HG03460 (cell line): ENCODE results near the gene TMEM178B.
"Not testable (repeated sequence)": the region's sequence is repeated elsewhere in the genome, so short reads cannot be mapped to it uniquely, and the experiment has no call there.

Experiments
- ATAC-seq: cut with Tn5 transposase; IDR thresholded peaks from one replicate; pipeline ENCODE4 v1.9.1; 2021; ENCODE audit not compliant: unreplicated experiment

The TMEM178B gene

DNA sequence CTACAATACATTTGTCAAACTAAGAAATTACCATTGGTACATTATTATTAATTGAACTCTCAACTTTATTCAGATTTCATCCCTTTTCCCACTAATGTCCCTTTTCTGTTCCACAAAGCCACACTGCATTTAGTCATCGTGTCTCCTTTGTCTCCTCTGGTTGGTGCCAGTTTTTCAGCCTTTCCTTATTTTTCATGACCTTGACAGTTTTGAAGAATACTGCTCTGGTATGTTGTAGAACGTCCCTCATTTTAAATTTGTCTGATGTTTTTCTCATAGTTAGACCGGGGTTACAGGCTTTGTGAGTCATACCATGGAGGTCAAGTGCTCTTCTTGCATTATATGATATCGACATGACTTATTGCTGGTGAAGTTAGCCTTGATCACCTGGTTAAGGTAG lies 304.0 kb downstream of the TMEM178B start:
- ATAC-seq, result no peak

DNA sequence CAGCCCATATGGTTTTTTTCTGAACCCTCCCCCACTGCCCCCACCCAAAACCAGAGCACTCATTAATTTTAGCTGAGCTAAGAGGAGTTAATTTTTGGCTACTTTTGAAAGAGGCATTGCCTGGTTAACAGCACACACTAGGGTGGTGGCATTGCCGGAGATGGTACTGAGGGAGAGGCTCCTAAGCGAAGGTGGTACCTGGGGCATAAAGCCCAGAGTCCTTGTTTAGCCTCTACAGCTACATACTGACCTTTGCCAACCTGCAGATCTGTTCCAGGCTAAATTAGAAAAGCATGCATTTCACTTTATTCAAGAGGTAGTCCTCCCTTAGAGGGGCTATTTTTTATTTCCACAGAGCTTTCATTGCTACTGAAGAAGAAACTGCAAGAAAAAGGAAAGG lies 304.5 kb downstream of the TMEM178B start:
- ATAC-seq, result no peak

DNA sequence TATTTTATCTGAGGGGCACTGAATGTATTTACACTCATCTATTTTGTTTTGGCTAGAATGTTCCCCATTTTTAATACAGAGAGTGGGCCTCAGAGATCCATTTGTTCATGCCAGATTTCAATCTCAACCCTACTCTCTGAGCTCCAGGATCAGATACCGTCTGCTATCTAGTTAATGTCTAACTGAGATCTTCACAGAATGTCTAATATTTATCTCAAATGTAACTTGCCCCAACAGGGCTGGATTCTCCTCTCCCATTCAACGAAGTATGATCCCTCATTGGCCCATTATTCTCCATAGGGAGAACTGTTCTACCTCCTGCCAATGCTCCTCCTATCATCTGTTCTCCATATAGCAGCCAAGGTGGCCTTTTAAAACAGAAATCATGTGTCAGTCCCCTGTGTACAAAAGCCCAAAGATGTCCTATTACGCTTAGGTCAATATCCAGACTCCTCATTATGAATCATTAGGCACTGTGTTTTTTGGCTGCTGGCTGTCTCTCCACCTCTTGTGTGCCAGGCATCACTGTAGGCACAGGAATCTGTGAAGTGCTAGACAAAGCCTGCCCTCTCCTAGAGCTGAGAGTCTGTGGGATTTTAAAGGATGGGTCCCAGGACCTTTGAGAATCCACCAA lies 308.0 kb downstream of the TMEM178B start:
- ATAC-seq, result no peak

DNA sequence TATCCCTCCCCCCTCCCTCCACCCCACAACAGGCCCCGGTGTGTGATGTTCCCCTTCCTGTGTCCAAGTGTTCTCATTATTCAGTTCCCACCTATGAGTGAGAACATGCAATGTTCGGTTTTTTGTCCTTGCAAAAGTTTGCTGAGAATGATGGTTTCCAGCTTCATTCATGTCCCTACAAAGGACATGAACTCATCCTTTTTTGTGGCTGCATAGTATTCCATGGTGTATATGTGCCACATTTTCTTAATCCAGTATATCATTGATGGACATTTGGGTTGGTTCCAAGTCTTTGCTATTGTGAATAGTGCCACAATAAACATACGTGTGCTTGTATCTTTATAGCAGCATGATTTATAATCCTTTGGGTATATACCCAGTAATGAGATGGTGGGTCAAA lies 309.5 kb downstream of the TMEM178B start:
- not testable (repeated sequence) for ATAC-seq

DNA sequence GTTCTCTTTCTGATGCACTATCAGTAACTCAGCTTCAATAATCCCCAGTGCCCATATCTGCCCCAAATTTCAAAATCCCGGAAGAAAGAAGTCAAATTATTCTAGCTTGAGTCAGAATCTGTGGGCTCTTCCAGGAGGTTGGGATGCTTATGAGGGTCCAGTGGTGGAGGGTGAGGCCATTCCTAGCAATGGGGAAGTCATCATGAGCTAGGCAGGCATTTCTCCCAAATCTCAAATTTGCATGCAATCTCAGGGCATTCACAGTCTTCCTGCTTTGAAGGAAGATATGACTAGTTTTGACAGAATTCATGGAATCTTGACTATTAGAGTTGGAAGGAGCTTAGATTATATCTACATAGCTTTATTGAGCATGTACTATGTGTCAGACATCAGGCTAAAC lies 313.0 kb downstream of the TMEM178B start:
- no peak for ATAC-seq

DNA sequence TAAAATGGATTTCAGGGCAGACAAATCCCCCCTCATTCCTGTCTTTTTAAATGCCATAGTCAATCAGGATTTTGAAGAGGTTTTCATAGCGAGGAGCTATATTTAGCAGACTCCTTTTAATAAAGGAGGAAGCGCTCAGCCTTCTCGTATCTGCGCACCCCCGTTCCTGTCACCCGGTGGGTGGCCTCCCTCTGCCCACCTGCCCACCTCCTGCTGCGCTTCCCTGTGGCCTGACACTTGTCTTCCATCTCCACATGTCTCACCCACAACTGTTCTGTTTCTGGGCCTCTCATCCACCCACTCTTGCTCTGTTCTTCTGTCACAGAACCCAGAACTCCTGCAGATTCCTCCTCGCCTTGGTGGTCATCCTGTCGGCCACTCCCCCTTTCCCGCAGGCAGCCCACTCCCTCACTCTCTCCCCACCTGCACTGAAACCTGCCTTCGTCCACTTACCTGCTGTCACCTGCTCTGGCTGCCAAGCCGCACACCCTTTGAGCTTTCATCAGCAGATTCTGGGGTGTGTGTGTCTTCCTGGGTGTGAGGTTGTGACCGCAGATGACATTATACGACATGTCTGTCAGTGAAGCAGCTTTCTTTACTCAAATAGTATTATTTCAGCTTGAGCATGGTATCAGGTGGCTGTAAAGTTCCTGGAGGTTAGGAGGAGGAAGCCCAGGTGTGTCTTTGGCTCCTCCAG lies 313.8 kb downstream of the TMEM178B start:
- no peak for ATAC-seq

DNA sequence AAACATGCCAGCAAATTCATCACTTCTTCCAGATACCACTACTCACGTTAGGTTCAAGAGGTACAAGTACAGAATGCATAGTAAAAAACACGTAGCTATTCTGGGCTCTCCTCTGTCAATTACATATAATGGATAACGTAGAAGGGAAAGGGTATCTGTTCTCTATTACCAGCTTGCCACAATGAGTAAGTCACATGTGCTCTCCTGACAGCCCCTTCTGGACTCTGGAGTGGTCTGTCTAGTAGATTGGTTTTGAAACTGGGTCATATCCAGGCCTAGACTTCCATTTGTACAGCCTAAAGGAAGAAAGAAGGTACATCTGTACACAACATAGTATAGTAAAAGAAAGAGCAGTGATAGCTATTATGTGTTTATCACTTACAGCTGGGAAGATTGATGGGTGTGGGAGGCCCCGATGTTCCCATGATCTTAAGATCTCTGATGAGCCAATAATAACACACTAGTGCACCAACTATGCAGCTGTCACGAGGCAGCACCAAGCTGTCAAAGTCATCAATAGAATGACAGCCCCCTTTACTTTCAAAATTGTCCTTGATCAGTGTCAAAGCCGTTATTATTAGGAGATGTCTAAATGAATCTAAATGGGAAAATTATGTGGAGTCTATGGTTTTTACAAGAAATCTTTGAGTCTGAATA lies 315.4 kb downstream of the TMEM178B start:
- ATAC-seq, result no peak

DNA sequence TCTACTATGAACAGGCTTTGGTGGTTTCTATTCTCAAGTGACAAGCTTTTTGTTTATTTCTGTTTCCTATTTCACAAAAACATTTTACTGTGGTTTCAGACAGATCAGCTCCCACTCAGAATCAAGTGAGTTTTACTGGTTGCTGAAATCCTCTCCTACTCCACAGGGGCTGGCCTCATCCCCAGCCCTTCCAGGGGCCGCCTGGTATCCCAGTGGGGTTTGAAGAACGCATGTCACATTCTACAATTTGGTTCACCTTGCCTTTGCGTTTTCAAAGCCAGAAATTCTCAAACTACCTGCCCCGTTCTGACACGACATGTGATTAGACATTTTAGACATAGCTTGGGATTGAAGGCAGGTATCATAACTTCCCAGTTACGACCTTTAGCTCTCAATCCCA lies 316.5 kb downstream of the TMEM178B start:
- ATAC-seq, result no peak

DNA sequence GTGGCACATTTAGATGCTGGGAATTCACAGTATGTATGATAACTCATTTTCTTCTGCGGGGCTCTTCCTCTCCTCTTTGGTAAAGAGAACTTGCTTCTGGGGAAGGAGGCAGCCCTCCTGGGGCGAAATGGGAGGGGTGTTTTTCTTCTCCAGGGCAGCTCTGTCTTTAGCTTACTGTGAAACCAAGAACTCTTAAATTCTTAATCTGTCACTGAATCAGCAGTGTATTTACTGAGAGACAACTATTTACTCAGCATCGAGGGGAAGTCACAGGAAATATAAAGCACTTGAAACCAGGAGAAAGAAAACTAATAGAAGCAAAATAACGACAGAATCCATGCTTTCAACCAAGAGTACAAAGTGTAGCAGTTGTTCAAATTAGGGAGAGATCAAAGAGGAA lies 319.2 kb downstream of the TMEM178B start:
- no peak for ATAC-seq

DNA sequence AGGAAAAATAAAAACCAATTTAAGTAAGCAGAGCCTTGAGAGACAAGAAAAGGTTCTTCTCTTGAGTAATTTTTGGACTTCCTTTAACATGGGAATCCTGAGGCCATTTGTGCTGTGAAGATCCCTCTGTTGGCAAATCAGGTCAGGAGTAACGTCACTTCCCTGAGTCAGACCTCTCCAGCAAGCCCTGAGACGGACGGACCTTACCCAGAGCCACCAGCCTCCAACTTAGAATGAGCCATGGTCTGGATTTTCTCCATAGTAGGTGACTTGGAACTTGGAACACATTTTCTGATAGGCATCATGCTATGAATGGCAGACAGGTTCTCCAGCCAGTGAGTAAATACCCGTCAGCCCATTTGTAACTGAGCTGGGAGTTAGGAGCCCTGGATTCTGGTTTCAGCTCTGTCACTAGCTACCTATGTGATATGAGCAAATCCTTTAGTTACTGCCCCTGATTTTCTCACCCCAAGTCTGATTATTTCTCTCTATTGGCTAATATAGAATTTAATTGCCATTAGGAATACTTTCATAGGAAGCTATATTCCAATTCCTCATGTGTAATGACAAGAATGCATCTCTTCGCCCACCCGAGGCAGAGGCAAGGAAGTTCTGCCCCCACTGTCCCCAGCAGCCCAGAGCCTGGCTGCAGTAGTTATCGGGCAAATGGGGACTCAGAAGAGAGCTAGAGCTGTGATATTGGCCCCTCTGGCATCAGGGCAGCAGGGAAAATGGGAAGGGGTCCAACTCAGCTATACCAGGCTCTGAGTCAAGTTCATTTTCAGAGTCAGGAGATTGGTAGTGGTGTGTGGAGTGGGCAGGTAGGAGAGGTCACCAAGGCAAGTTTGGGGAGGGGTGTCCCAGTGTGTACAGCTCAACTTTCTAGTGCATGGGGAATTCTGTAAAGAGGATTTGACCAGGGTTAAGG lies 323.6 kb downstream of the TMEM178B start:
- no peak for ATAC-seq

DNA sequence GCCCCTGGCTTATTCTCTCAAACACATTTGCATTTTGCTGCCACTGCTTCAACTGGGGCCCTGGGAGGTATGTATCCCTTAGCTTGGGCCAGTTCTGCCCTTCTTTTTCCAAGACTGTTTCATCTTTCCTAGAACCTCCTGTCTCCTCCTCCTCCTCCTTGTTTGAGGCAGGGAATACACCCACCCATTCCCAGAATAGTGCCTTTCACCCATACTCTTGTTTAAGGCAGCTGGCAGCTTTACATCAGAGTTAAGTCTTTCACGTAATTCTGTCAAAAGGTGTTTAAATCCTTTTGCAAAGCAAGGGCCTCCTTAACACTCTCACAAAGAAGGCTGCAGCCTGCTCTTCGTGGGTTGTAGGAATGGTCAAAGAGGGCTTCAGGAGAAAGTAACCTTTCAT lies 326.5 kb downstream of the TMEM178B start:
- ATAC-seq, result no peak

DNA sequence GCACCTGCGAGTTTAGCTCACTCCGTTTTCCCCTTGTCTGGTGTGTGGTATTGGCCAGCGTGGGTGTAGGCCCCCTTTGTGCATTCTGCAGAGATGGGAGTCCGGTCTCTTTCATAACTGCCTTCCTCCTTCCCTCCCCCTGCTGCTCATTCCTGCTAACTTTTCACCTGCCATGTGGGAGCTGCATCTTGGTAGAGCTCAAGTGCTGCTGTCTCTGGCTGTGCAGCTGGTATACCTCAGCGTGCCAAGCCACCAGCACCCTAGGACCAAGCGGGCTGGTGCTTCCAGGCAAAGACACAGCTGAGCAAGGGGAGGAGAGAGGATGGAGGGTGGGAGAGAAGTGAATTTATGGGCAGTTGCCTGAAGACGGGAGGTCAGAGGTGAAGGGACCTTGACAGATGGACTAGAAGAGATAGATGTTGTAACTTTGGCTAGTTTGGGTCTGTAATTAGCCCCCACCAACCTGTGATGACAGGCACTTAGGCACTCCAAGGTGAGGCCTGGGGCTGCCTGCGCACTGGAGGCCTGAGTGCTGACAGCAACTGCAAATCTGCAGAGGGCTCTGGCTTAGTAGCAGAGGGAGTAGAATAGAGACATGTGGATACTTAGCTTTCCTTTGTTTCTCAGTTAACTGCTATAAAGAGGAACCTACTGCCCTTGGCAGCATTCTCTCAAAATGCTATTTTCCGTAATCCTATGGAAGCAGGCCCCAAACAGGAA lies 328.6 kb downstream of the TMEM178B start:
- no peak for ATAC-seq

DNA sequence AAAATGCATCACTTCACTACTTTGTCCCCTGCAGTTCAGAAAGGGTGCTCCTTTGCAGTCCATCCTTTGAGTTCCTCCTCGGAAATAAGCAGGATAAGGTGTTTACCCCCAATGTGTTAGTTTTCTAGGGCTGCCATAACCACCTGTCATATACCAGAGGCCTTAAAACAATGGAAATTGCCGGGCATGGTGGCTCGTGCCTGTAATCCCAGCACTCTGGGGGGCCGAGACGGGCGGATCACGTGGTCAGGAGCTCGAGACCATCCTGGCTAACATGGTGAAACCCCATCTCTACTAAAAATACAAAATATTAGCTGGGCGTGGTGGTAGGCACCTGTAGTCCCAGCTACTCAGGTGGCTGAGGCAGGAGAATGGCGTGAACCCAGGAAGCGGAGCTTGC lies 330.0 kb downstream of the TMEM178B start:
- not testable (repeated sequence) for ATAC-seq

DNA sequence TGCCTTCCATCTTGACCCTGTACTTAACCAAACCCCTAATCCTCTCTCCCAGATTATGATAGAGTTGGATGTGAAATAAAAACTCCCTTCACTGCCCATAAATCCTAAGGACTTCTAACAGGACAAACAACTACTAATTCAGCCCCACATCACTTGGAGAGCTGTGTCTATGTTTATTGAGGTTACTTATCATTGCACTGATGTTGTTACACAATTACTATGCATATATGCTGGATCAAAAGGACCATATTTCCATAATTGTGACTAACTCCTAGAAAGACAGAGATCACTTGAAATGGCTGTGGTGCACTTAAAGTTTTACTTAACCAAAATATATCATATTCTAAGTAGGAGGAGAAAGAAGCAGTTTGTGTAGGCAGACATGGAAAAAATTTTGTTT lies 332.5 kb downstream of the TMEM178B start:
- ATAC-seq, result no peak

DNA sequence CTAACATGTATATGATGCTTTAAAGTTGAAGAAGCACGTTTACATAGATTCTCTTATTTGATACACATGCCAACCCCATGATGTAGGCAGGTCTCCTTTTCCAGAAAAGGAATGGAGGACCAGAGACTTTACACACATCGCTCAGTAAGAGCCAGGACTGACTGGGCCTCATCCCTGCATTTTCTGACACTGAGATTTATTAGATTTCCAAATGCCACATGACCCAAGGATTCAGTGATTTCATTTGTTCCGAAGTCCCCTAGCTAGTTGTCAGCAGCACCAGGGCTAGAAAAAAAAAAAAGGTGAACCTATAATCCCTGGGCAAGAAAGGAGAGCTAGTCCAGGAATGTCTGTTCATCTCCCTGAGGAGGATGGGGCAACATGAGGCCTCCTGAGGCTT lies 334.0 kb downstream of the TMEM178B start:
- no peak for ATAC-seq

DNA sequence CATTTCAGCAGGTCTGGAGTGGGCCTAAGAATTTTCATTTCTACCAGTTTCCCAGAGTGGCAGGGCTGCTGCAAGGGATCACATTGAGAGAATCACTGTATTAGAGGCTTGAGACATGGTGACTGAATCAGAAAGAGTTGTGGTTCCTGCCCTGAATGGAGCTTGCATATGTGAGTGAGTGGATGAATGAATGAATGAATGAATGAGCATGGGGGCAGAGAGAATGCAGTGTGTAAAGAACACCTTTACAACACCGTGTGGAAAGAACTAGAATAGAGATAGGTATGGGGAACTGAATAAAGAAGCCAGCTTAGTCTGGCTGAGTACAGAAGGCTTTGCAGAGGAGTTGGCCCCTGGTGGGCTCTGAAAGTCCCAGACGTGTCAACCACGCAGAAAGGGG lies 334.6 kb downstream of the TMEM178B start:
- no peak for ATAC-seq

DNA sequence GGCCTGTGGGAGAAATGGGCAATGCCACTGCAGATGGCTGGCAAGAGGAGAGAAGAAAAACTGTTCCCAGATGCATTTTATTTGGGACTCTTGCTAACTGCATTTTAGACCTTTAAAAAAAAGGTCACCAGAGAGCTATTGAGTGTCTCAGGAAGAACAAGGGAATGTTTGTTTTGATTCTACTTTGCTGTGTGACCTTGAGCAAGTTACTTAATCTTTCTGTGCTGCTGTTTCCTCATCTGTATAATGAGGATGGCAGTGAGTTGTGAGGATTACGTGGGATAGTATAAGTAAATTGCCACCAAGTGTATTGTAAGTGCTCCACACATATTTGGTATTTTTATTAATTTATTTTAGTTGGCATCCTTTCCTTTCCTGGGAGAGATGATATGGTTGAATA lies 335.4 kb downstream of the TMEM178B start:
- ATAC-seq, result no peak

DNA sequence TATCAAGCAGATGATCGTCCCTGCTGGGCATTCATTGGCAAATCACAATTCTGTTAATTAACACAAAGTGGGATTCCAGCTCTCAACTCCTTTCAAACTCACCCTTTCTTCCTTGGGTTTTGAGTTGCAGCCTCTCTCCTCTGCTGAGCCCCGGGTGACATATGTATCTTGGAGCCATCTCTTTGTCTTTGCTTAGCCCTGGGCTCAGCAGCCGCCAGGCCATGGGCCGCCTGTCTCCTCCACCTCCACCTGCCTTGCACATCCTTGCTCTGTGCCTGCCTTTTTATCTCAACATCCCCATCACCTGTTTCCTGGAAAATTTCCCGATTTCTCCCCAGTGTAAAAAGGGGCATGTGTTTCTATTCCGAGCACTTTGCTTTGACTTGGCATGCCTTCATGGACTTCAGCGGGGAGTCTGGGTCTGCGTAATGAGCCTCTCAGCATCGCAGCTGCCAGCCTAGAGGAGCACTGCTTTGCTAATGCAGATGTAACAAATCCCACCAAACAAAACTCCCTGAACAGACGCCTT lies 336.0 kb downstream of the TMEM178B start:
- ATAC-seq, result no peak

DNA sequence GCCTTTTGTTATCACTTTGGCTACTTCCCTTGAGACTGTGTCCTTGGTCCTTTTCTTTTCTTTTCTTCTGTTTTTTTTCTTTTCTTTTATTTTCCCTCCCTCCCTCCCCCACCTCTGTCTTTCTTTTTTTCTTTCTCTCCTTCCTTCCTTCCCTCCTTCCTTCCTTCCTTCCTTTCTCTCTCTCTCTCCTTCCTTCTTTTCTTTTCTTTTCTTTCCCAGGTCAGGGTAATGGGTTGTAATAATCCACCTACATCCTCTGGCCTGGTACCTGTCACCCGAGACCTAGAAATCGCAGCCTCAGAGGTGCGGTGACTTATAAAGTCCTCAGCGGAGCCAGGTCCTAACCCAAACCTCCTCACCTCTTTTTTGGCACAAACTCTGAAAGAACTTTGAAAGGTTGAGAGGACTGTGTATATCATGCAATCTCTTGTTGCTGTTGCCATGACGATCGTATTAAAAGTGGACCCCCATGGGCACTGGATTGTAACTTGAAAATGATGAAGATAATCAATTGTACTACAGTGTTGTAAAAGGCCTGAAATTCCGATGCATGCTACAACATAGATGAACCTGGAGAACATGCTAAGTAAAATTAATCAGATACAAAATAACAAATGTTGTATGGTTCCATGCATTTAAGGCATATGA lies 336.6 kb downstream of the TMEM178B start:
- ATAC-seq, result no peak

DNA sequence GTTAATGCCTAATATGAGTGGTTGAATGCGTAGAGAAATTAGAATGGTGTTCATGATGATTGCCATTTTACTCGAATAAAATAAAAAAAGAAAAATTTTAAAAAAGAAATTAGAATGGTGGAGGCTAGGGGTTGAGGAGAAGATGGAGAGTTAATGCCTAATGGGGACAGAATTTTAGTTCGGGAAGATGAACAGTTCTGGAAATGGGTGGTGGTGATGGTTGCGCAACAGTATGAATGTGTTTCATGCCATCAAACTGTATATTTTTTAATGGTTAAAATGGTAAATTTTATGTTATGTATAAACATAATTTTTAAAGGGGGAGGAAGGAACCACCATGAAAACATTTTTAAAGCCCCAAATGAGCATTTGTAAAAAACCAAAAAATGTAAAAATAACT lies 337.3 kb downstream of the TMEM178B start:
- no peak for ATAC-seq
